Liver (tissue), 10 donors: ENCODE measurements around the gene GREB1. TPM values are rescaled to one million over a fixed set of nuclear protein-coding genes. Genes with fewer than 3 reads are reported as not detected.

Experiments
- DNase-seq: peaks from one replicate; pipeline ENCODE4 v3.0.0-alpha.2; 2017; ENCODE audit warnings: low spot score
- H3K27ac ChIP-seq, 2 donors: one replicate each; pipeline ENCODE4 v1.7.0; 2013; ENCODE audit warnings: inconsistent platforms in 2 of 2, low read length in 2 of 2, control low read depth in 1 of 2, low read depth in 1 of 2, mild to moderate bottlenecking in 1 of 2
- H3K27me3 ChIP-seq, 4 donors: one replicate each; pipeline versions ENCODE4 v1.6.1 to v1.7.0; 2013; ENCODE audit warnings: low read length in 3 of 4, inconsistent platforms in 1 of 4, mild to moderate bottlenecking in 1 of 4, moderate library complexity in 1 of 4; ENCODE audit not compliant: control insufficient read depth in 4 of 4, insufficient read depth in 4 of 4
- H3K36me3 ChIP-seq, 4 donors: one replicate each; pipeline versions ENCODE4 v1.6.1 to v1.7.0; 2013; ENCODE audit warnings: low read length in 3 of 4, mild to moderate bottlenecking in 3 of 4, low read depth in 1 of 4, moderate library complexity in 1 of 4; ENCODE audit not compliant: control insufficient read depth in 4 of 4, insufficient read depth in 3 of 4
- H3K4me1 ChIP-seq, 4 donors: one replicate each; pipeline versions ENCODE4 v1.6.1 to v1.7.0; 2013; ENCODE audit warnings: low read length in 3 of 4, mild to moderate bottlenecking in 3 of 4, moderate library complexity in 1 of 4; ENCODE audit not compliant: control insufficient read depth in 4 of 4, insufficient read depth in 4 of 4
- H3K4me3 ChIP-seq, 3 donors: one replicate each; pipeline versions ENCODE4 v1.6.1 to v1.7.0; 2013; ENCODE audit warnings: low read length in 3 of 3, control low read depth in 1 of 3, low read depth in 1 of 3, mild to moderate bottlenecking in 1 of 3
- H3K9ac ChIP-seq, 2 donors: one replicate each; pipeline ENCODE4 v1.7.0; 2013; ENCODE audit warnings: low read length in 2 of 2, mild to moderate bottlenecking in 2 of 2, moderate library complexity in 2 of 2, control low read depth in 1 of 2, low read depth in 1 of 2
- H3K9me3 ChIP-seq, 4 donors: one replicate each; pipeline versions ENCODE4 v1.6.1 to v1.7.0; 2013; ENCODE audit warnings: low read length in 3 of 4; ENCODE audit not compliant: control insufficient read depth in 4 of 4
- FOXA1 ChIP-seq: IDR thresholded peaks from 2 replicates; pipeline ENCODE4 v1.6.1; 2016; ENCODE audit warnings: antibody characterized with exemption
- GABPA ChIP-seq, 2 donors: IDR thresholded peaks in 1 of 2; conservative IDR thresholded peaks in 1 of 2; 2 replicates each; pipeline ENCODE4 v1.6.1; 2016; ENCODE audit warnings: antibody characterized with exemption in 2 of 2, mild to moderate bottlenecking in 1 of 2, moderate library complexity in 1 of 2
- HNF4G ChIP-seq: IDR thresholded peaks from 2 replicates; pipeline ENCODE4 v1.6.1; 2016; ENCODE audit warnings: antibody characterized with exemption
- JUND ChIP-seq, 2 donors: IDR thresholded peaks; 2 replicates each; pipeline ENCODE4 v1.6.1; 2016; ENCODE audit warnings: antibody characterized with exemption in 2 of 2
- RAD21 ChIP-seq, 2 donors: IDR thresholded peaks; 2 replicates each; pipeline ENCODE4 v1.6.1; 2016; ENCODE audit warnings: antibody characterized with exemption in 2 of 2, mild to moderate bottlenecking in 2 of 2
- REST ChIP-seq: IDR thresholded peaks from 2 replicates; pipeline ENCODE4 v1.6.1; 2016; ENCODE audit warnings: antibody characterized with exemption, mild to moderate bottlenecking
- SP1 ChIP-seq: IDR thresholded peaks from 2 replicates; pipeline ENCODE4 v1.6.1; 2018; ENCODE audit warnings: antibody characterized with exemption, mild to moderate bottlenecking
- YY1 ChIP-seq: IDR thresholded peaks from 2 replicates; pipeline ENCODE4 v1.6.1; 2016; ENCODE audit warnings: antibody characterized with exemption, mild to moderate bottlenecking
- WGBS: extraction: QIAGEN DNeasy Blood & Tissue Kit; methylation state at CpG from one replicate; pipeline ENCODE4 v1.1.7; 2013; 5-methylcytosine and 5-hydroxymethylcytosine counted together
- polyA plus RNA-seq, 2 donors: library from polyadenylated mRNA; stranded (reverse) in 1 of 2; unstranded in 1 of 2; fragments of 200-250 nt in 1 of 2; fragments of >200 nt in 1 of 2; fragmentation: Nextera tagmentation in 1 of 2; extraction: Ambion mirVana in 1 of 2; gene quantifications; one replicate each; pipeline versions ENCODE4 v1.2.1 to v1.2.3, GENCODE V29; 2013 to 2015
- small RNA-seq: library from RNA; depleted of rRNA; stranded (forward); fragments of <200 nt; gene quantifications from one replicate; pipeline ENCODE3, GENCODE V24; 2014
- total RNA-seq, 2 donors: library from RNA; depleted of rRNA; stranded (reverse); fragments of >200 nt; gene quantifications; one replicate each; pipeline ENCODE4 v1.2.3, GENCODE V29; 2014
- donor health status: healthy.
- donor health status: healthy.
- donor health status: healthy.
- donor health status: healthy.
- donor health status: healthy.

The GREB1 gene
- total and polyA plus RNA-seq, 4 donors = 1.0 to 6.3 (median 3.6) TPM

- Histone ChIP-seq H3K36me3 (no peaks in the 10 kb centered on the region), H3K27ac (no peak overlapping the region), H3K4me1 (peaks cover 0 to 16% (median 7%) of the 10 kb centered on the region in 4 donors), H3K4me3 (no peak overlapping the region), H3K9me3 (no peaks in the 10 kb centered on the region), H3K9ac (no peak overlapping the region), H3K27me3 (no peaks in the 10 kb centered on the region)
- TF ChIP-seq YY1 (no peak), JUND (IDR thresholded peaks at IDR 0.05) (no peak), FOXA1 (no peak), GABPA (IDR thresholded peaks at IDR 0.05 in 1 of 2, conservative IDR thresholded peaks at IDR 0.05 in 1 of 2) (no peak), REST (no peak), RAD21 (IDR thresholded peaks at IDR 0.05) (no peak), SP1 (no peak), HNF4G (no peak)
- DNase-seq = no peak
- WGBS = 82% methylated on average over 5 of the region's 5 CpGs
Measured at GRCh38 chr2:11691076-11691660, 157.3 kb downstream of the GREB1 start.

Small RNAs within 50 kb of the gene (small RNA-seq; reads per million reads assigned to genes)
- not detected for gene MIR4429
- 0.24 reads per million, percentile 14 among the genes with 10 or more reads in this experiment for gene RN7SL674P
- not detected for gene RNA5SP84
- 2.3 reads per million, percentile 88 among the genes with 10 or more reads in this experiment for gene RNU2-13P

Other genes starting within 250 kb of the GREB1 start
- 10 to 100 TPM; 16.1 to 31.0 TPM for gene ROCK2, start 189.4 kb upstream of the GREB1 start, total RNA-seq
- gene ROCK2, start 189.4 kb upstream of the GREB1 start, polyA plus RNA-seq = 1 to 10 TPM; 5.3 to 8.3 TPM
- gene E2F6, start 67.9 kb upstream of the GREB1 start, total RNA-seq = 1 to 10 TPM; 4.2 to 7.7 TPM
- gene E2F6, start 67.9 kb upstream of the GREB1 start, polyA plus RNA-seq = 1 to 10 TPM; 3.5 to 5.4 TPM
- not detected for gene NTSR2, start 136.2 kb downstream of the GREB1 start, total RNA-seq
- not detected for gene NTSR2, start 136.2 kb downstream of the GREB1 start, polyA plus RNA-seq
- gene LPIN1, start 212.6 kb downstream of the GREB1 start, total RNA-seq = 10 to 100 TPM; 10.1 to 27.4 TPM
- gene LPIN1, start 212.6 kb downstream of the GREB1 start, polyA plus RNA-seq = 10 to 100 TPM; 12.3 to 14.6 TPM